Endometrial microvascular endothelial cells (primary cell): ENCODE measurements around the gene GCH1. TPM values are rescaled to one million over a fixed set of nuclear protein-coding genes. Genes with fewer than 3 reads are reported as not detected.

Experiments used
- in situ Hi-C: cut with HindIII; loops from 2 replicates; pipeline ENCODE4 v1.10.0; 2017; ENCODE audit warnings: low sequenced_read_pairs, low pct_unique_long_range_greater_than_20kb; ENCODE audit errors: inconsistent ontology term
- total RNA-seq: library from RNA; depleted of rRNA; stranded (reverse); fragments of >200 nt; gene quantifications from one replicate; pipeline ENCODE4 v1.2.3, GENCODE V29; 2015; ENCODE audit errors: inconsistent ontology term

Gene GCH1
- total RNA-seq, 1 donor from 2014 or later = 9.9 TPM

- in situ Hi-C loops = no loop called here
Measured at GRCh38 chr14:54837508-54838149, 65.0 kb downstream of the GCH1 start.

- in situ Hi-C loops = no loop called here
Measured at GRCh38 chr14:54836231-54836630, 66.4 kb downstream of the GCH1 start.

GRCh38 chr14:54834727-54835126 lies 67.9 kb downstream of the GCH1 start:
- in situ Hi-C loops = no loop called here

- in situ Hi-C loops = no loop called here
Measured at GRCh38 chr14:54834081-54834480, 68.5 kb downstream of the GCH1 start.

- in situ Hi-C loops = no loop called here
Measured at GRCh38 chr14:54830650-54831049, 72.0 kb downstream of the GCH1 start.

- in situ Hi-C loops = no loop called here
Measured at GRCh38 chr14:54829486-54830224, 73.0 kb downstream of the GCH1 start.

GRCh38 chr14:54828037-54828436 lies 74.6 kb downstream of the GCH1 start:
- in situ Hi-C loops = no loop called here

- in situ Hi-C loops = no loop called here
Measured at GRCh38 chr14:54823757-54824549, 78.7 kb downstream of the GCH1 start.

GRCh38 chr14:54822685-54823084 lies 79.9 kb downstream of the GCH1 start:
- in situ Hi-C loops = no loop called here

GRCh38 chr14:54818201-54819133 lies 84.2 kb downstream of the GCH1 start:
- in situ Hi-C loops = no loop called here

GRCh38 chr14:54817506-54817905 lies 85.1 kb downstream of the GCH1 start:
- in situ Hi-C loops = no loop called here

- in situ Hi-C loops = no loop called here
Measured at GRCh38 chr14:54816450-54816849, 86.2 kb downstream of the GCH1 start.

- in situ Hi-C loops = no loop called here
Measured at GRCh38 chr14:54815515-54815914, 87.1 kb downstream of the GCH1 start.

GRCh38 chr14:54815016-54815415 lies 87.6 kb downstream of the GCH1 start:
- in situ Hi-C loops = no loop called here

GRCh38 chr14:54814076-54814475 lies 88.5 kb downstream of the GCH1 start:
- in situ Hi-C loops = no loop called here

- in situ Hi-C loops = no loop called here
Measured at GRCh38 chr14:54813081-54813480, 89.5 kb downstream of the GCH1 start.

- in situ Hi-C loops = no loop called here
Measured at GRCh38 chr14:54812617-54813016, 90.0 kb downstream of the GCH1 start.

GRCh38 chr14:54809767-54810166 lies 92.9 kb downstream of the GCH1 start:
- in situ Hi-C loops = no loop called here
